GM21529 (cell line): ENCODE results near the gene ASB12.

Experiments used
- ATAC-seq: cut with Tn5 transposase; IDR thresholded peaks from one replicate; pipeline ENCODE4 v1.9.1; 2021; ENCODE audit not compliant: unreplicated experiment

Gene ASB12

DNA sequence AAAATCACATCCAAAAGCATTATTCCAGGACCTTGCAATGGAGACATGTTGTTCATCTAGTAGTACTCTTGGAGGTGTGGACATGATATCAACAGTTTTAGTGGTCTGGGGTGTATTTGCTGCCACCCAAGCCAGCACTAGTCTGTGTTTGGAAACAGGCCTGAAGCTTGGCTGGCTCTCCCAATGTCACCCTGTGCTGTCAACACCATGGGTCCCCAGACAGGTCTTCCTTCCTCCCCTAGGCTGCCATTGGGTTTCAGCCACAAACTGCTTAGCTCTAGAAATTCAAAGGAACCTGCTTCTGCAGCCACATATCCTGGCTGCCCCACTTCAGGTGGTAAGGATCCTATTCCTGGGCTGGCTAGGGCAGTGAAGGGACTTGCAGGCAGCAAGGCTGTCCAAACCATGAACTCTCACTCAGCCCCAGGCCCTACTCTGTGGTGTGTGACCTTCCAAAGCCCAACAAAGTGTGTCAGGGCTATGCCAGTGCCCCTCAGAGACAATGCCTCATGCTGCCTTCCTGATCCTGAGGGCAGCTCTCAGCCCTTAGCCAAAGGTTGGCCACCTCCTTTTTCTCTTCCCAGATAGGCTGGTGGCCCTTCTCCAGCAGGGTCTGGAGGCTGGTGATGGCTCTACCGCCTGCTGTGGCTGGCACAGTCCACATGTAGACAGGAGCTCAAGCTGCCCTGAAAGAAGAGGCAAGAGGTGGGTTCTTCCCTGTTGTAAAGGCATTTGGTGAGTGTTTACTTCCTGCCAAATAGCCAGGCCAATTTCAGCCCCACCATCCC is 43.2 kb downstream of the ASB12 start:
- ATAC-seq, result no peak

DNA sequence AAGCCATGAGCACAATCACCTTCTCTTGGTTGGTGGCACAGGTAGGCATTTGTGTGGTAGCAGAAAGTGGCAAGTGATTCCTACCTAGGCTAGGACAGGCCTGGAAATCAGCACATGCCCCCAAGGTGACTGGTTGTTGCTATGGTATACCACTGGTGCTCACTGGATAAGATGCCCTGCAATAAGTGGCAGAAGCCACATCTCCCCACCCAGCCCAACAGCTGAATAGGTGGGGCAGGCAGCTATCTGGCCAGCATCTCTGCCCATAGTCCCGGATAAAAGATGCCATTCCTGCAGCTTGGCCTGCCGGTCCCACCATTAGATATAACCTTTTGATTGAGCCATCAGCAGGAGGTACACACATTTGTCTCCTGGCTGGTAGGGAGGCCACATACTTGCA is 46.0 kb downstream of the ASB12 start:
- no peak for ATAC-seq

DNA sequence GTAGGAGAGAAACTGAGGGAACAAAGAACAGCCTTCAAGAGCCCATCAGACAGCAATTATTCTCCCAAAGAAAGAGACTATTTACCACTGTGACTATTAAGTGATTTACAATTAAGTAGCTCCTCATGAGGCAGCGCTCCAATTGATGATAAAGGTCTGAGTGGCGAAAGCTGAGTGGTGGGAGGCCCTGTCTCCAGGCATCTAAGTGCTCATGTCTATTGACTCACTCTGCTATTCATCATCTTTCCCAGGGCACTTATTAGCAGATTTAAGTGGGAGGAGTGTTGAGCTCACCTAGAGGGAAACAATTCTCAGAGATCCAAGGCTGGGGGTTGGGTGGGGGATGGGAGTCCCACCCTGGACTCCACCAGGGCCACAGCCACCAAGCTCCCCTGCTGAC is 48.2 kb downstream of the ASB12 start:
- ATAC-seq, result no peak

DNA sequence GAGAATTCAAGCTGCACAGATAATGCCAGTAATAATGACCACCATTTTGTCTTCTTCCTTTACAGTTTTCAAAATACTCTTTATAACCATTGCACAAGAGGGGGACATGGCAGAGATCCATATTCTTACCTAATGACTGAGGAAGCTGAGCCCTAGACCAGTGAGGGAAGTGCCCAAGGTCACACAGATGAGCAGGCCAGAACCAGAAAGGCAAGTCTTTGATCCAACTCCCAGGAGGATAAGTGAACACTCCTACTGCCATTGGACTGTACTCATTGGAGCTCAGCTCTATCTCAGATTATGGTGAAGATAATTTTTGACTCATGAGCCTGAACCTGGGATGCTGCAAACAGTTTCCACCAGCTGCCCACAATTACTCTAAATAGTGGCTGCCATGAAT is 53.5 kb downstream of the ASB12 start:
- no peak for ATAC-seq
